SK-N-SH (cell line): ENCODE data around the gene HOXC5. TPM values are rescaled to one million over a fixed set of nuclear protein-coding genes. Genes with fewer than 3 reads are reported as not detected.

Experiments used
- CTCF ChIA-PET: fragments of 300-600, 350-600 bp; formaldehyde crosslinking; extraction: SDS; loops from one replicate; lab custom pipeline; 2021; lab: Yijun Ruan, JAX
- POLR2A ChIA-PET: fragments of 350-600 bp; sonication (Branson Sonifier 250); formaldehyde crosslinking; extraction: SDS; loops from one replicate; lab custom pipeline; 2020; ENCODE audit warnings: antibody characterized with exemption, inconsistent platforms; lab: Yijun Ruan, JAX
- DNase-seq: peaks from one replicate; pipeline ENCODE4 v3.0.0; 2012
- H2AFZ ChIP-seq: fragments of 200-600 bp; sonication (generic); 2 replicates; pipeline ENCODE4 v1.8.1; 2016; ENCODE audit warnings: antibody characterized with exemption, mild to moderate bottlenecking, low read depth
- H3F3A ChIP-seq: fragments of 200-600 bp; sonication (generic); replicated peaks from 2 replicates; pipeline ENCODE3; 2016; ENCODE audit warnings: antibody characterized with exemption, mild to moderate bottlenecking; ENCODE audit not compliant: insufficient read depth
- H3K27ac ChIP-seq, 2 experiments: fragments of 200-500 bp in 1 of 2; fragments of 200-600 bp in 1 of 2; sonication (Bioruptor generic) in 1 of 2; sonication (generic), shearing (Covaris generic) in 1 of 2; 2 replicates each; pipeline versions ENCODE4 v1.5.1 to v1.6.1; 2014 to 2016; ENCODE audit warnings: low read depth in 2 of 2, inconsistent platforms in 1 of 2, low read length in 1 of 2, mild to moderate bottlenecking in 1 of 2, mixed read lengths in 1 of 2
- H3K27me3 ChIP-seq: fragments of 200-600 bp; sonication (generic), shearing (Covaris generic); 2 replicates; pipeline ENCODE4 v1.6.1; 2016; ENCODE audit warnings: mixed run types; ENCODE audit not compliant: insufficient read depth
- H3K36me3 ChIP-seq, 2 experiments: fragments of 200-500 bp in 1 of 2; fragments of 200-600 bp in 1 of 2; sonication (Bioruptor generic) in 1 of 2; sonication (generic) in 1 of 2; replicated peaks in 1 of 2; 2 replicates each; pipeline versions ENCODE3 to v1.5.1; 2014 to 2016; ENCODE audit warnings: low read length in 1 of 2, mild to moderate bottlenecking in 1 of 2; ENCODE audit not compliant: insufficient read depth in 2 of 2, control insufficient read depth in 1 of 2
- H3K4me1 ChIP-seq, 2 experiments: fragments of 200-500 bp in 1 of 2; fragments of 200-600 bp in 1 of 2; sonication (Bioruptor generic) in 1 of 2; sonication (generic), shearing (Covaris generic) in 1 of 2; 2 replicates each; pipeline versions ENCODE4 v1.5.1 to v1.6.1; 2014 to 2016; ENCODE audit warnings: low read depth in 1 of 2, low read length in 1 of 2, mixed run types in 1 of 2; ENCODE audit not compliant: insufficient read depth in 2 of 2, control insufficient read depth in 1 of 2
- H3K4me2 ChIP-seq: fragments of 200-600 bp; sonication (generic), shearing (Covaris generic); 2 replicates; pipeline ENCODE4 v1.6.1; 2017; ENCODE audit warnings: mixed run types
- H3K4me3 ChIP-seq, 2 experiments: fragments of 200-500 bp in 1 of 2; fragments of 200-600 bp in 1 of 2; sonication (Bioruptor generic) in 1 of 2; sonication (generic), shearing (Covaris generic) in 1 of 2; 2 replicates each; pipeline versions ENCODE4 v1.5.1 to v1.8.1; 2014 to 2016; ENCODE audit warnings: low read depth in 2 of 2, inconsistent platforms in 1 of 2, low read length in 1 of 2, mild to moderate bottlenecking in 1 of 2, mixed read lengths in 1 of 2, moderate library complexity in 1 of 2
- H3K79me2 ChIP-seq: fragments of 200-600 bp; sonication (generic); 2 replicates; pipeline ENCODE4 v1.8.1; 2017; ENCODE audit warnings: mild to moderate bottlenecking; ENCODE audit not compliant: insufficient read depth
- H3K9ac ChIP-seq: fragments of 200-600 bp; sonication (generic); 2 replicates; pipeline ENCODE4 v1.6.1; 2017; ENCODE audit warnings: mixed run types
- H3K9me2 ChIP-seq: fragments of 200-600 bp; sonication (generic); 2 replicates; pipeline ENCODE4 v1.6.1; 2017; ENCODE audit warnings: mixed run types
- H3K9me3 ChIP-seq: fragments of 200-600 bp; sonication (generic); 2 replicates; pipeline ENCODE4 v1.6.1; 2017; ENCODE audit warnings: mixed run types, mild to moderate bottlenecking, moderate library complexity
- H4K20me1 ChIP-seq: fragments of 200-600 bp; sonication (generic); 2 replicates; pipeline ENCODE4 v1.6.1; 2017; ENCODE audit warnings: mild to moderate bottlenecking, mixed run types; ENCODE audit not compliant: insufficient read depth
- CHD2 ChIP-seq: fragments of 150-350 bp; IDR thresholded peaks from 2 replicates; pipeline ENCODE4 v1.6.1; 2018; ENCODE audit warnings: low read length; ENCODE audit not compliant: partially characterized antibody
- CTCF ChIP-seq: fragments of 200-600 bp; sonication (generic); IDR thresholded peaks from 2 replicates; pipeline ENCODE4 v1.6.1; 2017; ENCODE audit warnings: antibody characterized with exemption, mild to moderate bottlenecking, moderate library complexity
- FOXJ3 ChIP-seq: sonication (generic); formaldehyde crosslinking; IDR thresholded peaks from 2 replicates; pipeline ENCODE4 v1.5.1; 2020; ENCODE audit warnings: mild to moderate bottlenecking, missing genetic modification reagents
- IRF3 ChIP-seq: fragments of 150-350 bp; IDR thresholded peaks from 2 replicates; pipeline ENCODE4 v1.6.1; 2016; ENCODE audit warnings: mild to moderate bottlenecking, low read depth, low read length
- JUND ChIP-seq: IDR thresholded peaks from 2 replicates; pipeline ENCODE4 v1.4.0; 2012
- MEF2A ChIP-seq: IDR thresholded peaks from 2 replicates; pipeline ENCODE4 v1.4.0; 2012; ENCODE audit warnings: low read depth, borderline replicate concordance
- MXI1 ChIP-seq: IDR thresholded peaks from 2 replicates; pipeline ENCODE4 v1.6.1; 2012; ENCODE audit warnings: mild to moderate bottlenecking, low read depth, low read length, improper control_type of control experiment
- SIN3A ChIP-seq: IDR thresholded peaks from 2 replicates; pipeline ENCODE4 v1.6.1; 2012; ENCODE audit warnings: low read depth, mild to moderate bottlenecking, low read length, moderate library complexity, borderline replicate concordance
- TAF1 ChIP-seq: IDR thresholded peaks from 2 replicates; pipeline ENCODE4 v1.6.1; 2012; ENCODE audit warnings: low read depth, mild to moderate bottlenecking, low read length, moderate library complexity, borderline replicate concordance
- TCF12 ChIP-seq: IDR thresholded peaks from 2 replicates; pipeline ENCODE4 v1.4.0; 2012
- USF1 ChIP-seq: IDR thresholded peaks from 2 replicates; pipeline ENCODE4 v1.4.0; 2012; ENCODE audit warnings: low read depth, borderline replicate concordance
- USF2 ChIP-seq: fragments of 150-350 bp; IDR thresholded peaks from 2 replicates; pipeline ENCODE4 v1.6.1; 2017; ENCODE audit warnings: antibody characterized with exemption, low read length, low read depth, borderline replicate concordance
- YY1 ChIP-seq: IDR thresholded peaks from 2 replicates; pipeline ENCODE4 v1.4.0; 2012; ENCODE audit warnings: low read depth, mild to moderate bottlenecking
- WGBS: methylation state at CpG from one replicate; pipeline ENCODE4 v1.1.6; 2017; ENCODE audit warnings: low lambda C conversion rate; 5-methylcytosine and 5-hydroxymethylcytosine counted together
- polyA plus RNA-seq, 3 experiments: library from polyadenylated mRNA; depleted of rRNA; stranded (reverse); fragments of >200 nt; gene quantifications; 2 replicates each; pipeline ENCODE4 v1.2.3, GENCODE V29; 2012

The HOXC5 gene
- polyA plus RNA-seq, 1 of the 3 experiments (the other 2 are of a cell fraction): 2.1 TPM

GRCh38 chr12:54053751-54054741 is 21.2 kb downstream of the HOXC5 start, which contains the start of gene HOXC4:
Gene HOXC4 (plus strand): TSS chr12:54053835. CDS start chr12:54053923, 88 bp downstream.
- 3% methylated on average over 45 of the region's 52 CpGs for WGBS
- peak within 1 kb of the TSS; percentile 86 for H3K4me2 ChIP-seq
- peak within 1 kb of the TSS; percentile 57 to 96 for H3K27ac ChIP-seq
- no peaks in the 10 kb centered on the region for H3K9me2 ChIP-seq
- peaks cover 8% of the 10 kb centered on the region for H3F3A ChIP-seq
- H3K36me3 ChIP-seq: peaks cover 0 to 6% of the 10 kb centered on the region in 2 experiments
- POLR2A ChIA-PET: interaction anchor here (0.6 to 3.6 kb wide), 14 partner anchors 9 to 226 kb away, joined by 3 to 25 read pairs (median 4); partner anchors contain the start of genes HNRNPA1, HOXC5 and SMUG1
- peak within 1 kb of the TSS; percentile 82 to 85 for H3K4me3 ChIP-seq
- TF ChIP-seq USF1: peak; percentile 90
- TF ChIP-seq CHD2: peak; percentile 16
- TF ChIP-seq TCF12: no peak
- TF ChIP-seq FOXJ3: no peak
- TF ChIP-seq MXI1: peak; percentile 66
- TF ChIP-seq TAF1: 0 out of 2 replicates have a peak, but pooled peaks have one; percentile 12
- 0 out of 2 replicates have a peak, but pooled peaks have one; percentile 39 for TF ChIP-seq IRF3
- peak; percentile 65 for TF ChIP-seq USF2
- TF ChIP-seq YY1: 0 out of 2 replicates have a peak, but pooled peaks have one; percentile 59
- TF ChIP-seq CTCF: 0 out of 2 replicates have a peak, but pooled peaks have one; percentile 14
- no peak for TF ChIP-seq JUND
- TF ChIP-seq SIN3A: 0 out of 2 replicates have a peak, but pooled peaks have one; percentile 37
- no peak for TF ChIP-seq MEF2A
- H3K27me3 ChIP-seq: no peaks in the 10 kb centered on the region
- peaks cover 25% of the 10 kb centered on the region for H3K79me2 ChIP-seq
- CTCF ChIA-PET: interaction anchor here (0.6 to 5.0 kb wide), 16 partner anchors 11 to 153 kb away, joined by 3 to 45 read pairs (median 5); partner anchors contain the start of gene HOXC5
- peak; percentile 86 for DNase-seq
- H3K9me3 ChIP-seq: no peaks in the 10 kb centered on the region
- peaks cover 15 to 37% of the 10 kb centered on the region in 2 experiments; a peak in 3 of 4 replicates for H3K4me1 ChIP-seq
- peak within 1 kb of the TSS; percentile 98 for H2AFZ ChIP-seq
- H4K20me1 ChIP-seq: no peaks in the 10 kb centered on the region
- peak within 1 kb of the TSS; percentile 81 for H3K9ac ChIP-seq
